NCI-H1417 treated with DMSO at 0.1 percent for 48 hours (cell line): ENCODE results near the gene SCN2A.
A peak's percentile ranks its signal among the peaks of the same experiment; 100 is the strongest.

Source experiments
- DNase-seq: peaks from one replicate; lab custom pipeline; 2025; lab: John Stamatoyannopoulos, UW

SCN2A gene

GRCh38 chr2:165239230-165239629, at the start of gene SCN2A:
SCN2A (plus strand) TSS chr2:165239414; CDS start chr2:165295824, 56,410 bp downstream.
- no peak for DNase-seq

DNA sequence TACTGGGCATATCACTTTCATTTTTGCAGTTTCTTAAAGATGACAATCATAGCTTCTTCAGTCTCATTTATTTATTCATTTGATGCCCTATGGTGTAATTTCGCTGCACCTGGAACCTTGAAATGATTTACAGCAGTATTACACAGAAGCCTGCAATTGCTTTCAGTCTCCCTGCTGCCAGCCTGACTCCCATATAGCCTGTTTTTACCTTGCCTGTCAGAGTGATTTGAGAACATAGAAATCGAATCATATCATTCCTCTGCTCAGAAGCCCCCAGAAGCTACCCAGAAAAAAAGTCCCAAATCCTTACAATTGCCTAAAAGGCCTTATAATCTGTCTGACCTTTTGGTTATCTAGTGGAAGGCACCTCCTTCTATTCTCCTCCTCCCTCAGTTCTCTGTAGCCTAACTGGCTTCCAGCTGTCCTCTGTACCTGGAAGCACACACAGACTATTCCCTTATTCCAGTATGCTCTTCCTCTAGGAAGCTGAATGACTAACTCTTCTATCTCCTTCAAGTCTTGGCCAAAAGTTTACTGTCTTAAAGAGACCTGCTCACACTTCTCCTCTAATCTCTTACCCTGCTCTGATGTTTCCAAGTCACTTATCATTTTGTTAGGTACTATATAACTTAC, 48.0 kb upstream of the SCN2A start:
- DNase-seq, result no peak

- DNase-seq, result no peak
Observed at GRCh38 chr2:165192729-165193128, 46.5 kb upstream of the SCN2A start.

GRCh38 chr2:165193178-165193777, 45.9 kb upstream of the SCN2A start:
- DNase-seq, result no peak

GRCh38 chr2:165196411-165196810, 42.8 kb upstream of the SCN2A start:
- DNase-seq, result no peak

GRCh38 chr2:165197346-165197745, 41.9 kb upstream of the SCN2A start:
- no peak for DNase-seq

DNA sequence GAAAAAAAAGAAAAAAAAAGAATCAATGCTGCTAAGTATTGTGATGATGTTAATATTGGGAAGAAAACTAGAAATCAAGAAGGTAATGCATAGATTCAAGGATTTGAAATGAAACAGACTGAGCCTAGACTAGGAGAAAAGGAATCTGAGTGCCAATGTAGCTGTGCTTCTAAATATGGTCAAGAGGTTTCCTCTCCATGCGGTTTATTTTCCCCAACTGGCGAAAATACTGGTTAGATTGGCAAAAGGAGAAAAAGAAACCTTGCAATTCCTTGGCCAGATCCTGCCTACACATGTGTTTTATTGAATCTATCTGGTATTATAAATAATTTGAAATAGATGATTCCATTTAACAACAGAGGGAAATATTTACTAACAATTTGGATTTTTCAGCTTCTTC, 41.0 kb upstream of the SCN2A start:
- no peak for DNase-seq

DNA sequence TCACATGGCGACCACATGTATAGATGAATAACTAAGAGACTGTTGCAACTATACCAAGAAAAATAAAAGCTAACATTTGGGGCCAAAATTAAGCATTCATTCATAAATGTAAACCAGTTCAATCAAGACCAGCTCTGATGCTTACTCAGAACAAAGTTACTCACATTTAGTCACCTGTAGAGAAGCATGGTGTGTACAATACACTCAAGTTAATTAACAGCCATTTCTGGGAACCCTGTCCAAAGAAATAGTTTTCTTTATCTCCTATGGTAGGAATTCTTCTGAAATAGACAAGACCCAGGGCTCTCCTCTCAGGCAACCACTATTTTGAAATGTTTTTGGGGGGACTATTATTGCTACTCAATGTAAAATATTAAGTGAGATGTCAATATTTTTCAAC, 37.0 kb upstream of the SCN2A start:
- no peak for DNase-seq

DNA sequence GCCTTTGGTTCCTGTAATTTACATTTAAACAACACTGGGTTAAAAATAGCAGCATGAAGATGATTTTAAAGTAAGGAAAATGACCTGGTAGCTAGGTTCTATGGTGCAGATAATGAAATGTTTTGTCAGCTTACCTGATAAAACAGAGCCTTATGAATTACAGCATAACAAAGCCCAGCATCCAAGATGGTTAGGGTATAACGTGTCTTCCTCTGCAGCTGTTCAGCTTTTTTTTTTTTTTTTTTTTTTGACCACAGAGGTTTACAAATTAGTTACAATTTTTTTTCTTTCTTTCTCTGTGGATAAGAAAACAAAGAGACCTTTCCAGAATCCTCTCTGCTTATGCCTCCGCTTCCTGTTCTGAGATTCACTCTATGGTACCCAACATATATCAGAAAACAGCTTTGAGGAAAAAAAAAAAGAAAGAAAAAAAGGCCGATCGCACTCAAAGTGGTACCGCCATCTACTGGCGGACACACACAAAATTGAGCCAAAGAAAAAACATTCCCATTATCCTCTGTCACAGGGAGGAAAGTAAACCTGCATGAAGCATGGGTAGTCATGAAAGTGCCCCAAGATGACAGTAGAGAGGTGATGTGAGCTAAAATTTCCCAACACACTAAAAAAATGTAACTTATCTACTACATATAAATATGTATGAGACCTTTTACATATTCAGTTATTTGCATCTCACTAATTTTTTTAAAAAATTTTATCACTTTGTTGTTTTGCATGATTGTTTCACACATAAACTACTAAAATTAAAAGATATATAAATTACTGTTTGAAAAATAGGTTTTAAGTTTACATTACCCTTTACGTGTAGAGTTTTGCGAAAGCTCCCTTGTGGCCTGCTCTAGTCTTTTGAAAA, 35.3 kb upstream of the SCN2A start, which contains the start of gene SCN3A:
SCN3A (minus strand) TSS at position 362 of the 871 bp plus-strand sequence. CDS start 27,656 bp downstream, outside the sequence.
- peak; percentile 21 for DNase-seq

- DNase-seq, result no peak
Observed at GRCh38 chr2:165205865-165206264, 33.3 kb upstream of the SCN2A start.

- no peak for DNase-seq
Observed at GRCh38 chr2:165208094-165208493, 31.1 kb upstream of the SCN2A start.

- DNase-seq, result no peak
Observed at GRCh38 chr2:165214093-165214492, 25.1 kb upstream of the SCN2A start.

GRCh38 chr2:165219481-165219880, 19.7 kb upstream of the SCN2A start:
- no peak for DNase-seq

DNA sequence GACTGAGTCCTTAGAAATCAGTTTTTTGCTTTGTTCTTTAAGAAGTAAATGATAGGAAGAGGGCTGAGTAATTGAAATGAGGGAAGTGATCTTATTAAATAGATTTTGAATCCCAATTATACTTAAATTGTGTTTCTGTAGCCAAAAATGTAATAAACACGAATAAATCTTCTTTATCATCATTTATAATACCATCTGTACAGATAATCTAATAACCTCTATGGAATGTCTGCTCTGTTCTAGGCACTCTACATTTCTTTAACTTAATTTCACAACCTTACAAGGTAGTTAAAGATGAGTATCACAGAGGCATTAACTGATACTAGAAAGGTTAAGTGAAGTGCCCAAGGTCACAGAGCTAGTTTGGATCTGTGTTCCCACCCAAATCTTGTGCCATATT, 14.3 kb upstream of the SCN2A start:
- DNase-seq, result no peak

DNA sequence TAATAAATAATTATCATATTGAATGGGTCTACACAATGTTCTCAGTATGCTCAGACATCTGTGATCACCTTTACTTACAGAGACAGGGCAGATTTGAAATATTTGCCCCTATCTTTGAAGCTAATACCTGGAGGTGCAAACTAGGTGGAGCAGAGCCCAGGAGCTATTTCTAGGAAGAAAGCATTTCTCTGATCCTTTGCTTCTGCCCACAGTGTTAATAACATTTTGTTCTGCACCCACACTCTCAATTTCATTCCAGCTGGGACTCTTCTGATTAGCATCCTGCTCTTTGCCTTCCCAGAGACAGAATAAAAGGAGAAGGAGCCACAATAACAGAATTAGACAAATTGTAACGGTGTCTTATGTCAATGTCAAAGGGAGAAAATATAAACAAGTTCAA, 11.6 kb upstream of the SCN2A start:
- DNase-seq, result no peak

DNA sequence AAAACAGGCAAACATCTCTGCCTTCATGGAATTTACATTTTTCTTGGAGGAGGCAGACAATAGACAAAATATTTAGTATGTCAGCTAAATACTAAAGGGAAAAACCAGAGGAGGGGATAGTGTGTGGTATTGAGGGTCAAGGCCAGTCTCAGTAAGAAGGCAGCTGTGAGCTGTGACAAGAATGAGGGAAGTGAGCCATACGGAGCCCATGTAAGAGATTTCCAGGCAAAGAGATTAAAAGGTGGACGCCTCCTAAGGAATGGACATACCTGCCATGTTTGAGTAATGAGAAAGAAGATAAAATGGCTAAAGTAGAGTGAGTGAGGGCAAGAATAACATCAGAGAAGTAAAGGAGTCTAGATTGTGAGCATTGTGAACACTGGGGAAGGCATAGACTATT, 2.2 kb upstream of the SCN2A start:
- DNase-seq, result no peak

GRCh38 chr2:165238295-165238694, 919 bp upstream of the SCN2A start:
- no peak for DNase-seq

DNA sequence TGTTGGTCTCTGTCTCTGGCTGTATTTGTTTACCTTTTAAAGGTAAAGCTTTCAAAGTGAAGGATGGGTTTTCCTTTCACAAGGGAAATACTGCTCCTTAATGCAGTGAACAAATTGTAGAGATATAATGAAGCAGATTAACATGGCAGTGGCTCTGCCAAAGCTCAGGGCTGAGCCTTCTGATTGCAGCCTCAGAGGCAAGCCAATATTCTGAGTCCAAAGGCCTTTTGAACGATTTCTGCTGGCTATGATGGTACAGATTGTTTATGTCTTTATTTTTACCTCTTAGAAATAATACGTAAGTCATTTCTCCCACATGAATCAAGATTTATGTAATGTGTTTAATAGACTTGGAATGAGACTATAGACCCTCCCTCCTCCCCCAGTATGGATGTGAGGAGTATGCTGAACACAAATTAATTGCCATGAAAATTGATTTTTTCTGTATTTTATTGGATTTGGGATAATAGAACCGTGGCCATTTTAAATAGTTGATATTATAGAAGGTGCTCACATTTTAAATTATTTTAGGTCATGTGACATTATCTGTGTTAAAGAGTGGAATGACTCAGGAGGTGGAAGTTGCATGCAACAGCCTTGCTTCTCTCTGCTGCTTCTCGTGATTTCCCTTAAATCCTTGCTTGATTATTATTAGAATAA, 772 bp downstream of the SCN2A start:
- DNase-seq, result no peak

DNA sequence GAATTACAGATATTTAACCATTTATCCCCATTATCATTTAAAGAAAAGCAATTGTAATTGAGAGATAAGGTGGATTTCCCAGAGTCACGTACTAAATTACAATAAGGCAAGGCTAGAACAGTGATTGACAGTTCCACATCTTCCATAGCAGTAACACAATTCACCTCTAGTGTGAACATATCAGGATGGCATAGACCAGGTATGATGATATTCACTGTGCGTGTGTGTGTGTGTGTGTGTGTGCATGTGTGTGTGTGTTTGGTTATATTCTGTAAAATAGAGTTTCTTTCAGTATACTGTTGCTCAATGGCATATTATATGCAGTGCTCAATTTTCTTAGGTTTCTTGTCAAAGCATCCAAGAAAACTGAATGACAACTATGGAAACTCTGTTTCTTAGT, 1.7 kb downstream of the SCN2A start:
- no peak for DNase-seq

DNA sequence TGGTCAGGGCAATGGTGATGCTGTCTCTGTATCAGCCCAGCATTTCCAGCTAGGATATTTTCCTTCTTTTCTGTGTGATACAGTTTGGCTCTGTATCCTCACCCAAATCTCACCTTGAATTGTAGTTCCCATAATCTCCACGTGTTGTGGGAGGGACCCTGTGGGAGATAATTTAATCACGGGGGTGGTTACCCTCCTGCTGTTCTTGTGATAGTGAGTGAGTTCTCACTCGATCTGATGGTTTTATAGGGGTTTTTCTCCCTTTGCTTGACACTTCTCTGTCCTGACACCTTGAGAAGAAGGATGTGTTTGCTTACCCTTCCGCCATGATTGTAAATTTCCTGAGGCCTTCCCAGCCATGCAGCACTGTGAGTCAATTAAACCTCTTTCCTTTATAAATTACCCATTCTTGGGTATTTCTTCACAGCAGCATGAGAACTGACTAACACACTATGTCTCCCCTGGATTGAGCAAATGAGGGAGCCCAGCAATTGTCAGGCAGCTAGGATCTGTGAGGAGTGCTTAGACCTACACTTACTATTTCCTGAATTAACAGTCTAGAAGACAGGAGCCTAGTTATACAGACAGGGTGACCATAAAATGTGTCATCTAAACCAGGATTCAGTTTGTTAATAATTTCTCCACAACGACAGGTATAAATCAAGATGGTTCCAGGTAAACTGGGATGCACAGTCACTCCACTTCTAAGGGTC, 6.0 kb downstream of the SCN2A start:
- DNase-seq, result no peak

GRCh38 chr2:165248238-165248637, 9.0 kb downstream of the SCN2A start:
- no peak for DNase-seq

DNA sequence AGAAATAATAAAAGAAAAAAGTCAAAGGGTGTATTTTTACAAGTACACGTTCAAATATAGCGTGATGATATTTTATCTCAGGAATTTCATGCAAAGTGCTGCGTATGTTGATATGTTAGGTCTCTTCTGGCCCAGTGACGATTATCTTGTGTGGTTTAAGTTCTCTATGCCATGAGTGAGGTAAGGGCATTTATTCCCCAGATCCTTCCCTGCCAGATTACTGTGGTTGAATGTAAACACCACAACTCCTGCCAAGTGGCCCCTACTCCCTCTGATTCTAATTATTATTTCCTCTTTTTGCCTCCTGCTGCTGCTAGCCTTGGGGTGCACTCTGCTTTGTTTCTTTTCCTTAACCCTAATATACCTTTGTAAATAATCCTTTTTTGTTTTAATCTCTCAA, 12.2 kb downstream of the SCN2A start:
- DNase-seq, result no peak
